GM19452 (cell line): Measurements from ENCODE around the gene TXNDC2.
"Not testable (repeated sequence)": the region's sequence is repeated elsewhere in the genome, so short reads cannot be mapped to it uniquely, and the experiment has no call there.

Experiments
- ATAC-seq: cut with Tn5 transposase; IDR thresholded peaks from one replicate; pipeline ENCODE4 v1.9.1; 2021; ENCODE audit not compliant: unreplicated experiment

Gene TXNDC2

DNA sequence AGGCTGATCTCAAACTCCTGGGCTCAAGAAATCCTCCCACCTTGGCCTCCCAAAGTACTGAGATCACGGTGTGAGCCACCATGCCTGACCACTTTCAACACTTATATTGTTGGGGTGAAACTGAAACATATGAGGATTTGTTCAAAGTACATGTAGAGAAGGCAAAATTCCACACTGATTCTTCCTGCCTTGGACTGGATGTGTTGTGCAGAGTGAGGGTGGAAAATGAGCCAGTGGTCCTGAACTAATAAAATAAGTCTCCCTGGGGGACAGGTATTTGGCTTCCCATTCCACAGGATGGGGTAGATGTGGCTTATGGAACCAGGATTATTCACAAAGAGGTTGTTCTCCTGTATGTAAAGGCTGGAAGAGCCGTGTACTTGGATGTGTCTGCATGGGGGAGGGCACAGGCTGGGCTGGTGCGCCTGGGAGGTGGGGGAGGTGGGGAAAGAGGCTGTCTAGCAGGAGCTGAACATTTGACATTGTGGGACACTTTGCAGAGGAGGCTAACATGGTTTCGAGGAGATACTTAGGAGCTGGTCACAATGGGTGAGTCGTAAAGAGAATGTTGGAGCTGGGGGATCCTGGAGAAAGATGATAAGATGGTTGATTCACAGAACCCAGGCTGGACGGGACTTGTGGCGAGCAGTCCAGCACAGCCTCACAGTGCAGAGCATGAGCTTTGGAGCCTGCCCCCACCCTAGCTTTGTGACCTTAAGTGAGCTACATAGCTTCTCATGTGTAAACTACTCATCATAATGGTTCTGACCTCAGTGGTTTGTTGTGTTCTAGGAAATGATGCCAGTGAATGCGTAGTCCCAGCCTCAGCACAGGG is at the start of gene TXNDC2:
Gene TXNDC2, plus strand, starts transcription at position 804 of the 835 bp plus-strand sequence. CDS start 708 bp downstream, outside the sequence.
- no peak for ATAC-seq

GRCh38 chr18:9838144-9838877 is 47.5 kb upstream of the TXNDC2 start:
- no peak for ATAC-seq

DNA sequence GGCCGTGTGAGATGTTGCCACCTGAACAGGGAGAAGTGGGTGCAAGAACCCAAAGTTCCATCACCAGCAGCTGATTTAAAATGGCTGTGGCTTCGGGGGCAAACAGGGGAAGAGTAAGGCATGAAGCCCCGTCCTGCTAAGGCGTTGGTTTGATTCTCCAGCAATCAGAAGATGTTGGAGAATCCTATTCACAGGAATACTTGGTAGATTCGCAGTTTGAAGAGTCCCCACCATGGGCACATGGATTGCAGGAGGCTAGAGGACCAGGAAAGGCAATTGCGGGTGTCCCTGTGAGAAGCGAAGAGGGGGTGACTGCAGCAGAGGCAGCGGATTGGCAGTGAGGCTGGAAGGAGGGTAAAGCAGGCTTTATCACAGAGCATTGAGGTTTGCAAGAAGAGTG is 46.6 kb upstream of the TXNDC2 start:
- ATAC-seq: no peak

DNA sequence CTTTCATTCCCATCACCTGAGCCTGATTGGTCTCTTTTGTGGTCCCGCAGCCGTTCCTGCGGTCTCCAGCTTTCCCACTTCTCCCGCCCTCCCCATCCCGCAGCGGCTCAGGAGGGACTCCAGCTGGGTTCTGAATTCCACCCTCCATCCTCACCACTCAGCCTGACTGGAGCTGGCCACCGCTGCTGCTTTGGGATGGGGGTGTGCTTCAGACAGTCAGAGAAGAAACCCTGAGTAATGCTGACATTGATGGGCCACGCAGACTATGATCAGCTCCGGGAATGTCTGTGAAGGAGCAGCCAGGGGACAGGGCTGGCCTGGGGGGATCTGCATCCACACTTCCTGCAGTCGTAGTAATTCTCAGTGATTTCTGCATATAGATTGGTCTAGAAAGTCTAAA is 45.9 kb upstream of the TXNDC2 start:
- ATAC-seq: no peak

- ATAC-seq: no peak
These were observed 44.0 kb upstream of the TXNDC2 start for GRCh38 chr18:9841752-9842151.

DNA sequence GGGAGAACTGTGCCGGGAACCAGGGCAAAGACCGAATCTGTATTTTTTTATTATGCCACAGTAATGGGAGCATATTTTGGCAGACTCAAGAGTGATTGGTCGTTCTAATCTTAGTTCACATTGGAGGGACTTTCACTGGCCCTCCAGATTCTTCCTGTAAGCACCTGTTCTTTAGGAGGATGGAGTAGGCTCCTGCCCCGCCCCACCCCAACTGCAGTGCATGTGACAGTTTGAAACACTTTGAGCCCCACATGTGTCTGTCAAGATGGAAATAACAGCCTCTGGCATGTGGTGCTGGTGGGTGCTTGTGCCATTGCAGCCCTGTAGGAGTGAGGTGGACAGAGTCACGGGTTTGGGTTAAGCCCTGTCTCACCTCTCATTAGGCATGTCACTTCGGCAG is 43.3 kb upstream of the TXNDC2 start:
- ATAC-seq: no peak

DNA sequence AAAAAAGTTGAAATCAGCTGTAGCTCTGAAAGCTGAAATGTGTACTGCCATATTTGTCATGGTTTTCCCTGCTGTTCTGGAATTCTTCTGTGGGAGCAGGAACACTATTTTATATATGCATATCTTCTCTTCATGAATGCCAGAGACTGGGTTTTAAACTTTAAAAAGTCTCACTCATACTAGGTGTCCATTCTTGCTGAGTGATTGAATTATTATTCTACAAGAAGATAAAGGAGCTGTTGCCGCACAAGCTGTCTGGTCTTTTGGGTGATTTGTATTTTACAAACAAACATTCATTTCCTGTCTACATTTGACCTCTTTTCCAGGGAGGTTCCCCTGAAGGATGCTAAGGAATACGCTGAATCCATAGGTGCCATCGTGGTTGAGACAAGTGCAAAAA is 40.5 kb upstream of the TXNDC2 start:
- ATAC-seq: no peak

DNA sequence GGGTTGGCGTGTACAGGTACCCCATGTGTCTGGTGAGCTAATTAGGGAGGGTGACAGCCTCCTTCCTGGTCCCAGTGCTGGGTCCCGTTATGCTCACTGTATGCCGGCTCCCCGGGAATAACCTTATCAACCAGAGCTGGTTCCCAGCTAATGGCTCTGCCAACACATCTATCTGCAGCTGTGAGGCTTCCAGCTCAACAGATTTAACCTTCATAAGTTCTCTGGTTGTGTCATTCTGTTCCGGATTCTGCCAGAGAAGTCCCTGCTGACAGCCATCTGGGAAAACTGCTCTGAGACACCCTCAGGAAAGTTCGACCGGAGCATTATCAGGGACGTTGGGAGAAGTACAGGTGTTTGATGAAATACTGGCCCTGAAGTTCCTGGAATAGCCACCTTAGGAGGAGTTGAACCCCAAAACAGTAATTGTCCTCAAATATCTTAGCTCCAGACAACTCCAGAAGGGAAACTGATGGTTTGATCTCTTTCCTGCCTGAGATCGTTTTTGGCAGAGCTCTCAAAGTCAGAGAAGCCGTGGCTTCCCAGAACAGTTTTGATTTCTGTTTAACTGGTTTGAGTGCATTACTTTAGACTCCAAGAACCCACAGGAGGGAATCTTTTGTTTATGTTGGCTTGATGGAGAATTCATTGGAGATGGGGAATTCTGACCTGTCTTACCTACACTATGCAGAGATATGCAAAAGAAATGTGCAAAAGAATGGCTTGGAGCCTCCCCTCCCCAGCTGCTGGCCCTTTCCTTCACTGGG is 39.4 kb upstream of the TXNDC2 start:
- ATAC-seq: no peak

DNA sequence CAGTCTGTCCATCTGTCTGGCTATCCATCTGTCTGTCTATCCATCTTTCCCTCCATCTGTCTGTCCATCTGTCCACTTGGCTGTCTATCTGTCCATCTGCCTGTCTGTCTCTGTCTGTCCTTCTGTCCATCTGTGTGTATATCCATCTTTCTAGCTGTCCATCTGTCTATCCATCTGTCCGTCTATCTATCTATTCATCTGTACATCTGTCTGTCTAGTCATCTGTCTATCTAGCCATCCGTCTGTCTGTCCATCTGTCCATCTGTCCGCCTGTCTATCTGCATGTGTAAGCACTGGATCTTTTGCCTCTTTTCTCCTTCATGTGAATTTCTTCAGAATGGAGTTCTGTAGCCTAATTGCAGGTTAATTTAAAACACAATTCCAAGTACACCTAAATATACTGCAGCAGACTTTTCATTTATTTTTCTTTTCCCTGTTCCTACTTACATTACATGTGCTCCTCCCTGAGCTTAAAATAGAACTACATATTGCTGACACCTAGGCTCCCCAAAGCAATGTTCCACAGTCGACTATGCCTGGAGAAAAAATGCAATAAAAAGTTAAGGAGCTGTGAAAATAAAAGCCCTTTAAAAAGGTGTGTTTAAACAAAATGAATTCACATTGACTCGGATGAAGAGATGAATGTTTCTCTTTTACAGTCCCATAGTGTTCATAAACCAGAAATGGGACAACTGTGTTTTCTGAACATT is 37.4 kb upstream of the TXNDC2 start:
- ATAC-seq: no peak

GRCh38 chr18:9849407-9850283 is 36.1 kb upstream of the TXNDC2 start:
- ATAC-seq: no peak

DNA sequence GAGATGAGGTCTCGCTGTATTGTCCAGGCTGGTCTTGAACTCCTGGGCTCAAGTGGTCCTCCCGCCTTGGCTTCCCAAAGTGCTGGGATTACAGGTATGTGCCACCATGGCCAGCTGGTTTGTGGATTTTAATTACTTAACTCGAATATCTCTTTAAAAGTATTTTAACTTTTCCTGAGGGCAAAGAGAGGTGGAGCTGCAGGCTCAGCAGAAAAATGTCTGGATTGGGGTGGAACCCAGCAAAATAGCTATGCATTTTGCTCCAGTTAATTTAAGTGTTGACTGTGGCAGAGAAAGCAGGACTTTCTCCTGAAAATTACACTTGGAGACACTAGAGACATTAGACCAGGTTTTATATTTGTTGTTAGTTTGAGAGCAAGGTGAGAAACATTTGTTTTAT is 35.5 kb upstream of the TXNDC2 start:
- ATAC-seq: no peak

DNA sequence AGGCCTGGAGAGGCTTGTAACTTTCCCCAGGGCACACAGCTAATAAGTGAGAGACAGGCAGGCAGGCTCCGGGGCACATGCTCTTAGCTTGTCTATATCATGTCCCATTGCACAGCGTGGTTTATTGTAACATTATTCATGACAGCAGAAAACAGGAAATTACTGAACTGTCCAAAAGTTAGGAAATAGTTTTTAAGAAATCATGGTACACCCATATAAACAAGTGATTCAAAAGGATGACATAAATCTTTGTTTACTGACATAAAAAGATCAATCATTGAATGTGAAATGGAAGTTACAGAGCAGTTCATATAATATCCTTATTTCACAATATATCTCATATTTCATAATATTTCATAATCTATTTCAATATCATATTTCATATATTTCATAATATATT is 34.3 kb upstream of the TXNDC2 start:
- ATAC-seq: no peak

- no peak for ATAC-seq
These were observed 33.3 kb upstream of the TXNDC2 start for GRCh38 chr18:9852266-9853081.

DNA sequence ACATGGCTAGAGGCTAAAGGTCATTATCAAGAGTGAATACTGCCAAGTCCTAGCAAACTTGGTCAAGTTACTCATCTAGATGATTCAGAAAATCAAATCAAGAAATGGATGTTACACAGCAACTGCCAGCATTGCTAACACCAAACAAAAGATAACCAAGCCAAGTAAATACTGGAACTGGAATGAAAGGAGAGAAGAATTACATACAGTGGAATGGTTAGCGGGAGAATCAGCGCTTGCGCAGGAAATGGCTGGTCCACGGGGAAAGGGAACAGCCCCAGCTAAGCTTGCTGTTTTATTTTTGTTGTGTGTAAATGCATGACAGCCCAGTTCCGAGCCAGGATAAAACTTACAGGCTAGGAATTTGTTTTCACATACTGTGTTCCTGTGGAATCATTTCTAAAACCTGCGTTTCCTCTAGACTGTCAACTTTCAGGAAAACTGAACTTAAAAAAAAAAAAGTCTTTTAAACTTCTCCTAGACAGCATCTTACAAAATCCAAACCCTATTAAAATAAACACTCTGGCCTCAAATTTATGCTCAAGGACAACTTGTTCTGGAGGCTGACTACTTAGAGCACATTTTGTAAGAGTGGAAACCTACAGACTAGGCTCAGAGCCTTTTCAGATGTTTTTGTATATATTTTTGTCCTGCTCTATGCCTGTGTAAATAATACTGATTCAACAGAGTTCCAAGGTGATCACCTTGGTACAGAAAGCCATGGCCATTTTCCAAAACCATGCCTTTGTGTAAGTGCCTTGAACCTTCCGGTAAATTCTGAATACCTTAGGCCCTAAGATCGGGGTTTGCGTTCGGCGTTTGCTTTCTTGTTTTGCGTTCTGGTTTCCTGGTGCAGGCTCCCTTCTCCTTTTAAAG is 30.7 kb upstream of the TXNDC2 start:
- no peak for ATAC-seq

DNA sequence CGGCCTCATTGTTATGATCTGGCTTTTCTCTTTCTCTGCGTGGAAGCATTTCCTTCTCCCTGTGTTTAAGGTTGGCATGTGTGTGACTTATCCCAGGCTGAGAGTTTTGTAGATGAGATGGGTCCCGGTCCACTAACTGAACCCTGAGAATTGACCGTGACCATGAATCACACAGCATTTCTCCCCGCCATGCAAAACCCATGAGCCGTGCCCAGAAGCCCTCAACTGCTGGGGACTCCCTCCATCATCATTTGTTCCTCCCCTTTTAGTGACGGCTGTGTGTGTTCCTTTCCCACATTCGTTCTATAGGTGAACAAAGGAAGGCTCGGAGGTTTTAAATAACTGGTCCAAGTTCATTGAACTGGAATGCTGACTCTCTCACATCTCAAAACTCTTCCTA is 30.1 kb upstream of the TXNDC2 start:
- no peak for ATAC-seq

DNA sequence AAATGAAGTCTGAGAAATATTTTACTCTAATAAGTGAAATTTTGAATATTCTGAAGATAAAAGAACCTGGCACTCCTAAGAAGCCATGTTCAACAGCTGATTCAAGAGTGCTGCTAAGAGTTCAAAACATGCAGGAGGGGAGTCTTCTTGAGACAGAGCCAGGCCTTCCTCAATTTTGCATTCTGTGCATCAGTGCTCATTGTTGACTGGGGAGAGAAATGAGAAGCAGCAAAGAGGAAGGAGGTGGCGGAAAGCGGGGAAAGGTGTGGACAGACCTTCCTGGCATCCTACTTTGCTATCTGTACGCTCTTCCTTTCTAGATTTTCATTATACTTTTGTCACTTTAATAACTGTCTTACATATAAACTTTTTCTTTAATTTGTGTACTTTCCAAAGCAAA is 29.7 kb upstream of the TXNDC2 start:
- ATAC-seq: no peak

DNA sequence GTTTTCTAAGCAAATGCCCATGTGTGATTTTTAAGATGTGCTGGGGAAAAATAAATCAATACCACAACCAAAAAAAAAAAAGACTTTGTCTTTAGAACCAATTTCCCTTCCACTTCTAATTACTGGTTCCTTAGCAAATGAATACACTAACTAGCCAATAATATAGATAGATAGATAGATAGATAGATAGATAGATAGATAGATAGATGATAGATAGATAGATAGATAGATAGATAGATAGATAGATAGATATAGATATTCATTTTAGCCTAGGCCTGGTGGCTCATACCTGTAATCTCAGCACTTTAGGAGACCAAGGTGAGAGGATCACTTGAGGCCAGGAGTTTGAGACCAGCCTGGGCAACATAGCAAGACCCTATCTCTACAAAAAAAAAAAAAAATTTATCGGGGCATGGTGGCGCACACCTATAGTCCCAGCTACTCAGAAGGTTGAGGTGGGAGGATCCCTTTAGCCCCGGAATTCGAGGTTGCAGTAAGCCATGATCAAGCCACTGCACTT is 28.2 kb upstream of the TXNDC2 start:
- ATAC-seq: not testable (repeated sequence)

GRCh38 chr18:9858642-9859041 is 27.1 kb upstream of the TXNDC2 start:
- ATAC-seq: no peak
